ENCODE data around the gene HEXD. TPM values are rescaled to one million over a fixed set of nuclear protein-coding genes. Genes with fewer than 3 reads are reported as not detected.

HEXD gene
- total RNA-seq, 1 donor from 2014 or later = 44.5 TPM

GRCh38 chr17:82489851-82490511 lies 71.8 kb downstream of the HEXD start:
- no peak for DNase-seq (ENCODE audit: low spot score)

GRCh38 chr17:82490512-82491195 lies 72.5 kb downstream of the HEXD start:
- DNase-seq (ENCODE audit: low spot score) = no peak

DNA sequence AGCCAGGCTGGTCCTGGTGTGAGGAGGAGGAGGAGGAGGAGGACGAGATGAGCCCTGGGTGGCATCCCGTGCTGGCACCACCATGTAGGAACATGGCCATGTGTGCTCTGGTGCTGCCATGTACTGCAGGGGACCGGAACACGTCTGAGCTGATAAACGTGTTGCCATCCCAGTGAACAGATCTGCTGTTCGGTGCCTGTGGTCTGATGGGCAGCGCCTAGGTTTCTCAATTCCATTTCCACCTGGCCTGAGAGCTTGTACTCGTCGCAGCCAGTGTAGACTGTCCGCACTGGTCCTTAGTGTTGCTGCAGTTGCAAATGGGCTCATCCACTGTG lies 73.0 kb downstream of the HEXD start:
- no peak for DNase-seq (ENCODE audit: low spot score)

DNA sequence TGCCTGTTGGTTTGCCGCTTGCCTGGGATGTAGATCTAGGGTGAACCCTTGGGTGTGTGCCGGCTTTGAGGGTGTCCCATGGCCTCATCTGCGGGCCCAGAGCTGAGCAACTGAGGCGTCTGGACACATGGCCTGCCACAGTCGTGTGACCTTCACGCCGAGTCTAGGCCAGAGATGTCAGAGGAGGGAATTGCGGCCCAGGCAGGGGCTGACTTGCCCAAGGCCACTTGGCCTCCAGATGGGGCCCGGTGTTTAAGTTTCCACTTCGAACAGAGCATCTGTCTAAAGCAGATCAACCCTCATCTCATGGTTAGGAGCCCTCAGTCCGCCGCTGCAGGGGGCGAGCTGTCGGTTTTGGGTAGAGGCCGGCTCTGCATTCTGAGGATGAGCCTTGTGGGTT lies 73.4 kb downstream of the HEXD start:
- DNase-seq (ENCODE audit: low spot score) = no peak

Other genes with a start within 250 kb of the HEXD start
- gene CCDC57, start 205.5 kb upstream of the HEXD start, total RNA-seq = 108 TPM
- 44.2 TPM for gene SLC16A3, start 189.3 kb upstream of the HEXD start, total RNA-seq
- gene CSNK1D, start 144.6 kb upstream of the HEXD start, total RNA-seq = 170 TPM
- gene CD7, start 100.7 kb upstream of the HEXD start, total RNA-seq = 3.4 TPM
- gene SECTM1, start 84.6 kb upstream of the HEXD start, total RNA-seq = 12.6 TPM
- not detected for gene TEX19, start 59.1 kb upstream of the HEXD start, total RNA-seq
- not detected for gene UTS2R, start 46.6 kb upstream of the HEXD start, total RNA-seq
- gene OGFOD3, start 239 bp downstream of the HEXD start, total RNA-seq = 31.9 TPM
- gene CYBC1, start 32.4 kb downstream of the HEXD start, total RNA-seq = 98.0 TPM
- gene NARF, start 40.4 kb downstream of the HEXD start, total RNA-seq = 48.2 TPM
- 67.2 TPM for gene FOXK2, start 101.4 kb downstream of the HEXD start, total RNA-seq
- gene WDR45B, start 230.1 kb downstream of the HEXD start, total RNA-seq = 96.0 TPM